HG03432 (cell line): ENCODE results near the gene LEUTX.
"Not testable (repeated sequence)": the region's sequence is repeated elsewhere in the genome, so short reads cannot be mapped to it uniquely, and the experiment has no call there.

Experiments used
- ATAC-seq: cut with Tn5 transposase; IDR thresholded peaks from one replicate; pipeline ENCODE4 v1.9.1; 2021; ENCODE audit warnings: mild to moderate bottlenecking, moderate library complexity; ENCODE audit not compliant: unreplicated experiment

LEUTX gene

DNA sequence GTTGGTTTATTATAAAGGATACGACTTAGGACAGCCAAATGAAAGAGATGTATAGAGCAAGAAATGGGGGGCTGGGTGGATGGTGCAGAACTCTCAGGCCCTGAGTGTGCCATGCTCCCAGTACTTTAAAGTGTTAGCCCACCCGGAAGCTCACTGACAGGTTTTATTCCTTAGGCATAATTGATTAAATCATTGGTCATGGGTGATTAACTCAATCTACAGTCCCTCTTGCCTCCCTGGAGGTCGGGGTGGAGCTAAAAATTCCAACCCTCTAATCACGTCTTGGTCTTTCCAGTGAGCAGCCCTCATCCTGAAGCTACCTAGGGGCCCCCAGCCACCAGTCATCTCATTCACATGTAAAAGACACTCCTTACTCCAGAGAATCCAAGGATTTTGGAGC is 9.9 kb upstream of the LEUTX start:
- no peak for ATAC-seq

DNA sequence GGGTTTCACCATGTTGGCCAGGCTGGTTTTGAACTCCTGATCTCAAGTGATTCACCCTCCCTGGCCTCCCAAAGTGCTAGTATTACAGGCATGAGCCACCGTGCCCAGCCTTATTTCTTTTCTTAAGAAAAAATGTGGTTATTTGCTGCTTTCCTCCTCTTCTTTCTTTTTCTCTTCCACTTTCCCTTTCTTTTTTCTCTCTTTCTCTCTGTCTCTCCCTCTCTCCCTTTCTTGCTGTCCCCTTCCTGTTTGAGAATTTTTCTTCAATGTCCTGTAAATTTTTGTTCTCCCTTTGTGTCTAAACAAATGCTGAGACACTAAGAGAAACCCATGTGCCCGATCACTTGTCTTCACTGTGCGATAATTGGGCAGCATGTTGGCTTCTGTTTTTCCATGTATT is 2.2 kb downstream of the LEUTX start:
- no peak for ATAC-seq

DNA sequence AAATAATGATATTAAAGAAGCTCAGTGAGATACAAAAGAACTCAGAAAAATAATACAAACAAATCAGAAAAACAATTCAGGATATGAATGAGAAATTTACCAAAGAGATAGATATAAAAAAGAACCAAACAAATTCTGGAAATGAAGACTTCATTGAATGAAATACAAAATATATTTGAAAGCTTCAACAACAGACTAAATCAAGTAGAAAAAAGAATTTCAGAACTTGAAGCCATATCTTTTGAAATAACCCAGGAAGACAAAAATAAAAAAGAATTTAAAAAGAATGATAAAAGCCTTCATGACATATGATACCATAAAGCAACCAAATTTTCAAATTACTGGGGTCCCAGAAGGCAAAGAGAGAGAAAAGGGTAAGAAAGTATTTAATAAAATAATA is 9.6 kb downstream of the LEUTX start:
- ATAC-seq, result no peak

DNA sequence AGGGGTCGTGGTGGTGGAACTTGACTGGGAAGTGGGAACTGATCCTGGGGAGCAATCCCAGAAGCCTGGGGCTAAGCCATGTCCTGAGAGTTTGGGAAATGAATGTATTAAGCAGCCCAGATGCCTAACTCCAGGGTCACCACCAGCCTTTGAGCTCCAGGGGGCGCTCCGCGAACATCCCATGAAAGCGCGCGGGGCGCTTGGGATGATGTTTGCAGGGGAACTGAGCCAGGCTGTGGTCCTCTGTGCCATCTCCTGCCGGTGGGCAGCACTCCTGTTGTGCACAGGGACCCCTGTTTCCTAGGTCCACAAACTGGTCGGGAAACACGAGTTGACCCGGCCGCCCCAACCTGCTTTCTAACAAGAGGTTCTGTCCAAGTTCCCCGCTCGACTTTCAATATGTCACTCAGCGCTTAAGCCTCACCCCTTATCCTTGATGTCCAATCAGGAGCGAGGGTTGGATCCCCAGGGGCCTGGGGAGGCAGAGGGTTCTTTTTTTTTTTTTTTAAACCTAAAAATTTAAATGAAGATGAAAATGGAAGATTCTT is 14.4 kb downstream of the LEUTX start:
- ATAC-seq, result peak; percentile 65

DNA sequence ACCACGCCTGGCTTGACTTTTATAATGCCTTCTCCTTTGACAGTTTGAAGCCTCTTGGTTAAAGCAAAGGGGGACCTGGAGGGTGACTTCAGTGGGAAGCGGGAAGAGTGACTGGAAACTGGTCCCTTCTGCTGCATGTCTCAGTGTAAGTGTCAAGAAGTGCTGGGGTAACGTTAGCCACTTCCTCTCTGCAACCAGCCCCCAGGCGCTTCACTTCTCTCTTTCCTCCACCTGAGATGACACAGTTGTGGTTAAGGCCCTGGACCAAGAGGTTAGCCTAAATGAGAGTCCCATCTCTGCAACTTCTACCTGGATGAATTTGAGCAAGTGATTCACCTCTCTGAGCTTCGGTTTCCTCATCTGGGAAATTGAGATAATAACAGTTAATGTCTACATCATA is 16.3 kb downstream of the LEUTX start:
- ATAC-seq, result no peak

DNA sequence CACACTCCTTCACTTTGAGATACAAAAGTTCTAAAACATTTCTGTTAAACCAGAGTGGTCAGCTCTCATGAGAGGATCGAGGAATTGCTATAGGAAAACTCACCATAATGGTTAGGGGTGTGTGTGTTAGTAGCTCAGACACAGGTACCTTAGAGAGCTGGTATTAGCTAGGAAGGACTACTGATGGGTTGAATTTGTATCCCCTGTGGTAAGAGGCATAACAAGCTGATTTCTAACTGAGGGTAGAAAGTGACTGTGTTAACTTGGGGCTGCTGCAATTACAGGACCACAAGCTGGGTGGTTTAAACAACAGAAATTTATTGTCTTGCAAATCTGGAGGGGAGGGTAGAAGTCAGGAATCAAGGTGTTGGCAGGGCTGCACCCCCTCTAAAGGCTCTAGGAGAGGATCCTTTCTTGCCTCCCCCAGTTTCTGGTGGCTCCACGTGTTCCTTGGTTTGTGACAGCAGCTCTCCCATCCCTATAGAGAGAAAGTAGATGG is 17.4 kb downstream of the LEUTX start:
- no peak for ATAC-seq

DNA sequence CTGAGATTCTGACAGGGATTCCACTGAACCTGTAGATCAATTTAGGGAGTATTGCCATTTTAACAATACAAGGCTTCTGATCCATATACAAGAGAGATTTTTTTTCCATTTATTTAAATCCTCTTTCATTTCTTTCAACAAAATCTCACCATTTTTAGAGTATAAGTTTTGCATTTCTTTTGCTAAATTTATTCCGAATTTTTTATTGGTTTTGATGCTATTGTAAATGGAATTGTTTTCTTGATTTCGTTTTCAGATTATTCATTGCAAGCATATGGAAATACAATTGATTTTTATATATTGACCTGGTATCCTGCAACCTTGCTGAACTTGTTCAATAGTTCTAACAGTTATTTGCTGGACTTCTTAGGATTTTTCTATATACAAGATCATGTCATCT is 18.4 kb downstream of the LEUTX start:
- no peak for ATAC-seq

DNA sequence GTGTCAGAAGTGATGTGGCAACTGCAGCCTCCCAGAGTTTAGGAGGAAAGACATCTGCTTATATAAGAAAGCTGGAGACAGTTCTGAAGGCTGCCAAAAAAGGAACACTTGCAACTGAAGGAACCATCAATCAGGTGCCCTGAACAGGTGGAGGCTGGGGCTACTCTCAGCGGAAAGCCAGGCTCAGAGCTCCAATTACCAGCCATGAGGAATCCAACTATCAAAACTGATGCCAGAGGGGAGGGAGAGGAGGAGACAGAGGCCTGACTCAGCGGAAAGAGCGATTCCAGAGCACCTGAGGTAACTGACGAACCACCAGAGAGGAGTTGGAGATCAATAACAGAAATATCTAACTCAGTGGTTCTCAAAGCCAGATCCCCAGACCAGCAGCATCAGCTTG is 24.3 kb downstream of the LEUTX start:
- ATAC-seq, result no peak

DNA sequence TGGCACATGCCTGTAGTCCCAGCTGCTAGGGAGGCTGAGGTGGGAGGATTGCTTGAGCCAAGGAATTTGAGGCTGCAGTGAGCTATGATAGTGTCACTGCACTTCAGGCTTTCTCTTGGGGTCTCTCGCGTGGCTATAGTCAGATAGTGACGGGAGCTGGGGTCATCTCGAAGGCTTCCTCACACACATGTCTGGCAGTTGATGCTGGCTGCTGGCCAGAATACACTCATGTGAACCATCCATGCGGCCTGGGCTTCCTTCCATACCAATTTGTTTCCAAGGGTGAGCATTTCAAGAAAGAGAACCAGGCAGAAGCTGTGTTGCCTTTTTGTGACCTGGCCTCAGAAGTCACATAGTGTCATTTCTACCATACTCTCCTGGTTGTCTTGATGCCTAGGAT is 26.4 kb downstream of the LEUTX start:
- no peak for ATAC-seq

DNA sequence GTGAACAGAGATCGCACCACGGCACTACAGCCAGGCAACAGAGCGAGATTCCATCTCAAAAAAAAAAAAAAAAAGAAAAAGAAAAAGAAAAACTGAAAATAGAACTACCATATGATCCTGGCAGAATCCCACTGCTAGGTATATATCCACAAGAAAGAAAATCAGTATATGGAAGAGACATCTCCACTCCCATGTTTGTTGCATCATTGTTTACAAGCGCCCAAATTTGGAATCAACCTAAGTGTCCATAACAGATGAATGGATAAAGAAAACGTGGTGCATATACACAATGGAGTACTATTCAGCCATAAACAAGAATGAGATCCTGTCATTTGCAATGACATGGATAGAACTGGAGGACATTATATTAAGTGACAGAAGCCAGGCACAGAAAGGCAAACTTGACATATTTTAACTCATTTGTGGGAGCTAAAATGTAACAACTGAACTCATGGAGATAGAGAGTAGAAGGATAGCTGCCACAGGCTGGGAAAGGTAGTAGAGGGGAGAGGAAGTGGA is 29.3 kb downstream of the LEUTX start:
- no peak for ATAC-seq

DNA sequence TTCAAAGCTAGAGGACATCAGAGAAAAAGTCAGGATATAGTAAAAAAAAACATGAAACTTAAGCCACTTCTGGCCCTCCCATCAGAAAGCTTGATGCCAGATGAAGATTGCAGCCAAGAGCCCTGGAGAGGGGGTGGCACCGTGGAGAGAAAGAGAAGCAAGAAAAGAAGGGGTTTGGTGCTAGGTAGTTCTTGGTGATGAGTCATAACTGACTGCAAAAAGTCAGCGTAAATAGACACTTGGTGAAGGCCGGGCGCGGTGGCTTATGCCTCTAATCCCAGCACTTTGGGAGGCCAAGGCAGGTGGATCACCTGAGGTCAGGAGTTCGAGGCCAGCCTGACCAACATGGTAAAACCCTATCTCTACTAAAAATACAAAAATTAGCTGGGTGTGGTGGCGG is 30.0 kb downstream of the LEUTX start:
- ATAC-seq, result not testable (repeated sequence)

DNA sequence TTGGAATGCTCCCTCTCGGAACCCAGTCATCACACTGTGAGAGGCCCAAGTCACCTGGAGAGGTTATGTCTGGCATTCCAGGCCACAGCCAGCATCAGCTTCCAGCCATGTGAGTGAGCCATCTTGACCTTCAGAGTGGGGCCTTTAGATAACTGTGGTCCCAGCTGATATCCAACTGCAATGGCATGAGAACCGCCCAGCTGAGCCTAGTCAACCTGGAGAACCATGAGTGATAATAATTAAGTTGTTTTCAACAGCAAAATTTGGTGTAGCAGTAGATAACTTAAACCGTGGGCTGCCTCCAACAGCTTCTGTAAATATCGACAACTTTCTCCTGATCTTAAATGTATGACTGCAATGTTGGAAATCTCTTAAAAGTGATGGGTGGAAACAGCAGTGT is 30.7 kb downstream of the LEUTX start:
- ATAC-seq, result no peak

DNA sequence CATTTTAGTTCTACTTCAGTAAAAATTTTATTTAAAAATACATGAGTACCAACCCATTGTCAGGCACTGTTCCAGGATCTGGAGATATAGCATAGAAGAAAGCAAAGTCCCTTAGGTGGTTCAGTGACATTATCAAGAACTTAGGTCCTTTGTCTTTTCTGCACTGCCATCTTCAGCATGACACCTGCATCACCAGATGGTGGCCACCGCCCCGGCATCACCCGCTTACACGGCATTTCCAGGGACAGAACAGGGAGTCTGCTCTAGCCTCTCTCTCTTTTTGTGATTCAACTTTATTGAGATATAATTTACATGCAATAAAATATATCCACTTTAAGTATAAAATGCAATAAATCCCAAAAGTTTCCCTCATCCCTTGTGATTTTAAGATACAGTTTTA is 31.8 kb downstream of the LEUTX start:
- ATAC-seq, result no peak

DNA sequence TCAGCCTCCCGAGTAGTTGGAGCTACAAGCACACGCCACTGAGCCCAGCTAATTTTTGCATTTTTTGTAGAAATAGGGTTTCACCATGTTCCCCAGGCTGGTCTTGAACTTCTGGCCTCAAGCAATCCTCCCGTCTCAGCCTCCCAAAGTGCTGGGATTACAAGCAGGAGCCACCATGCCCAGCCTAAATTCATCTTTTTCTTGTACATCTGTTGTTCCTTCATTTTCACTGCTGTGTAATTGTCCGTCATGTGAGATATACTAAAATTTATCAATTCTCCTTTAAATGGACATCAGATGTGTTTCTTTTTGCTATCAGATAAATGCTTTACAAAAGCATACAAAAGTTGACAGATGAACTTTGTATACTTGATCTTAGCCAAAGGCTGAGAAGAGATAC is 32.4 kb downstream of the LEUTX start:
- no peak for ATAC-seq

DNA sequence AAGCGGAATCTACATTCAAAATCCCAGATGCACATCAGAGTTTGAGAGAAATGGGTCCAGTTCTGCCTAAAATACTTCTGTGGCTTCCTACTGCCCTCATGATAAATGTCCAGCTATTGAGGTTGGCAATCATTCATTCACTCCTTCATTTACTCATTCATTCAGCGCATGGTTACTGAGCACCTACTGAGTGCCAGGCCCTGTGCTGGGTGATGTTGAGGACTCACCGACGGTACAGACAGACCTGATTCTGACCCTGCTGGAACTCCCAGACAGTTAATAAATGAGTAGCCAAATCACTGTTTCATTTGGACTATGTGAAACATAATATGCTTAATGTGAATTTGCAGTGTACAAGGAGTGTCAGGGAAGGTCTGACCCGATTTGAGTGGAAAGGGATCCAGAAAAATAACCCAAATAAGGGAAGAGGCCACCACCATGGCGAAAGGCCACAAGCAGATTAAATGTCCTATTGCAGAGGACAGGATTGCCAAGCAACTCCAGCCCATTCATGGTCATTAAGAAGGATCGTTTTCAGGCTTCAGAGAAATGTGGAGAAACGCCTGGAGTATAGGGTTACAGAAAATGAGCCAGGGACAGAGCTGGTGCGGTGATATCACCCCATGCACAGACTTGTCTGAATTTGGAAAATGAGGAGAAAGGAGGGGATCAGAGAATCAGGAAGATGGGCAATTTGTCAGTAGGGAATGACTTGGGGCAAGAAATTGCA is 34.8 kb downstream of the LEUTX start:
- ATAC-seq, result no peak

DNA sequence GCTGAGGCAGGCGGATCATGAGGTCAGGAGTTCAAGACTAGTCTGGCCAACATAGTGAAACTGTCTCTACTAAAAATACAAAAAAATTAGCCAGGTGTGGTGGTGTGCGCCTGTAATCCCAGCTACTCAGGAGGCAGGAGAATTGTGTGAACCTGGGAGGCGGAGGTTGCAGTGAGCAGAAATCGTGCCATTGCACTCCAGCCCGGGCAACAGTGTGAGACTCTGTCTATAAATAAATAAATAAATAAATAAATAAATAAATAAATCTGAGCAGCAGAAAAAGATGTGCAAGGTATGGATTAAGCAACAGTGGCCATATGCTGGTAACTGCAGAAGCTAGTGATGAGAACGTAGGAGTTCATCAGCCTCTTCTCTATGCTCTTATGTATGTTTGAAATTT is 35.5 kb downstream of the LEUTX start:
- not testable (repeated sequence) for ATAC-seq

DNA sequence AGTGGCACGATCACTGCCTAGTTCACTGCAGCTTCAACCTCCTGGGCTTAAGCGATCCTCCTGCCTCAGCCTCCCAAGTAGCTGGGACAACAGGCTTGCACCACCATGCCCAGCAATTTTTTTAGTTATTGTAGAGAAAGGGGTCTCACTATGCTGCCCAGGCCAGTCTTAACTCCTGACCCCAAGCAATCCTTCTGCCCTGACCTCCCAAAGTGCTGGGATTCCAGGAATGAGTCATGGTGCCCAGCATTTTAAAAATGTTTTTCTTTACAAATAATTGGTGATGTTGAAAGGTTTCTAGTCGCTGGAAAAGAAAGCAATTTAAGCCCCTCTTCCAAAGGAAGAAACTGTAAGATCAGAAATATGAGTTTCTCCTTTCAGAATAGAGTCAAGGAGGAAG is 35.9 kb downstream of the LEUTX start:
- ATAC-seq, result no peak

DNA sequence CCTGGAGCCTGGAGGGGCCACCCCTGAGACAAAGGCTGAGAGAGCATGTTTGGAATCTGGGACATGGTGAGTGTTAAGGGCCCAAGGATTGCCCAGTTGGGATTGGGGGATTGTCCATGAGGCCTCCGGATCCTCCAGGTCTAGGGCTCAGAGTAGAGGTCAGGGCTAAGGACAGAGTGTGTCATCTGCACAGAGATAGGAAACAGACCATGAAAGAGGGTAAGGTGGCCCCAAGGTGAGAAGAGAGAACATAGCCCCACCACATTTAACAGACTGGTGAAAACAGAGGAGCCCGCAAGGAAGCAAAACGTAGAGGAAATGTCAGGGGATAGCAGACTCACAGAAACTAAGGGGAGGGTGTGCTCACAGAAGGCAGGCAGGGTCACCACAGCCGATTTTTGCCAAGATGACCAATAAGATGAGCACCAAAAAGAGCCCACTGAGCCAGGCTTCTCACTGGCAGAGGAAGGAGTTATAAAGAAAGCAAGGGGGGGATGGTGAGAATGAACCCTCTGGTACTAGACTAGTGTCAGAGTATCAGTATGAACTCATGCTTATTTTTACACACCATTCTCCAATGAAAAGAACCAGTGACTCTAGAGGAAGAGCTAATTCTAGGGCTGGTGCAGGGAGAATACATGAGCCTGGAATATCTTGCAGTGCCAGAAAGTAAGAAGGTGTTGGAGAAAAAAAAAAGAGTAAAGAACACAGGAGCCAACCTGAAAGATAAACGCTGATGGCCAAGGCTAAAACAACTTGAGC is 37.8 kb downstream of the LEUTX start:
- ATAC-seq, result no peak

DNA sequence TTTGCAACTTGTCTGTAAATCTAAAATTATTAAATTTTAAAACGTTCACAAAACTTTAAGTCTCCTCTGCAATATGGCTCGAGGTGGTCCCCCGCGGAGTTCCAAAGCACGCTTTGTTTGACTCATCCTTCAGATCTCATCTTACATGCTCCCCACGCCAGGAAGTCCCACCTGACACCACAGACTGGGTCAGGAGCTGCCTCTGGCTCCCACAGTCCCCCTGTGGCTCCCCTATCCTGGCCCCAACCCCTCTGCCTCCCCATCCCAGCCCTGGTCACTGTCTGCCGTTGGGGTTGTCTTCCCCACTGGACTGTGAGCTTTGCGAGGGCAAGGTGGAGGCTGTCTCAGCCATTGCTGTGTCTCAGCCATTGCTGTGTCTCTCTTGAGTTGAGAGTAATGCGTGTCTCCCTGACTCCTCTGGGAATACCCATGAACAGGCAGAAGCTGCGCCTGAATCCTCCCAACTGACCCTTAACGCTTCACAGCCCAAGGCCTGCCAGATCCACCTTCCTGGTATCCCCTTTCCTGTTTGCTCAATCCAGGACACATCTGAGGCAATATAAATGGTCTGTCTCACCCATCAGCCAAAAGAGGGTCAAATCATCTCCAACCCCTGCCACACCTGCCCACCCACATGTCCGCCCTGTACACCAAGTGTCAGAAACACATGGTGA is 39.4 kb downstream of the LEUTX start:
- ATAC-seq, result no peak

DNA sequence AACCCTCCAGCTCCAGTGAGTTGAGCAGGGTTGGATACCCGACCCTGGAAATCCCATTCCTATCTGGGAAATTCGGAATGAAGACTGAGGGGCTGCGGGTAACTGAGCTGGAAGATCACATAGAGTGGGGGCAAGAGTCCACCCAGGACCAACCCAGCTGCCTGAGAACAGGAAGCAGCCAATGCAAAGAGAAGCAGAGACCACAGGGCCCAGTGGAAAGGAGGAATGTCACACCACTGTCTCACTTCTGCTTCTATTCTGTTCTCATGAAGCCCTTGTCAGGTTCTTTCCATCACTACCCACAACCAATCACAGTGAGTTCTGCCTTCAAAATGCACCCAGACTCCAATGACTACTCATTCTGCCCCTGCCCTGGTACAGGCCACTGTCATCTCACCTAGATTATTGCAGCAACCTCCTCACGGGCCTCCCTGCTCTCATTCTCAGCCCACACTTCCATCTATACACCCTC is 40.0 kb downstream of the LEUTX start:
- ATAC-seq, result peak; percentile 64

DNA sequence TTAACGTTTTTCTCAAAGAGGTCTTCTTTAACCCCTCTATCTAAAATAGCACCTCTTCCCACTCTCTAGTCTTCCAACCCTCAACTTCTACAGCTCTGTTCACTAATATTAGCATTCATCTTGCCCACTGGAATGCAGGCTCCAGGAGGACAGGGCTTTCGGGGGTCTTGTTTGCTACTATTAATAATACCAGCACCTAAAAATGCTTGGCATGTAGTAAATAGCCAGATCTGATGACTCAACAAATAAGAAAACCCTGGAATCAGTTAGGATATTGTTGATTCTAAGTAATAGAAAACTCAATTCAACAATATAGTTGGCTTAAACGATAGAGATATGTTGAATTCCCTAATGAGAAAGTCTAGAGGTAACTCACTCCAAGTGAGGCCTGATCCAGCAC is 41.1 kb downstream of the LEUTX start:
- ATAC-seq, result no peak
